Measurements from ENCODE around the gene GSE1. TPM values are rescaled to one million over a fixed set of nuclear protein-coding genes. Genes with fewer than 3 reads are reported as not detected.

Gene GSE1
- total and polyA plus RNA-seq, 4 donors, result 20.3 to 40.6 (median 30.7) TPM

GRCh38 chr16:85624646-85625045, 11.5 kb downstream of the GSE1 start:
- Histone ChIP-seq H3K9me3 (ENCODE audit: control insufficient read depth, insufficient read depth, low read length) (no peaks in the 10 kb centered on the region), H3K27ac (ENCODE audit: low read depth, low read length) (no peak overlapping the region), H3K4me1 (ENCODE audit: control insufficient read depth, insufficient read depth, low read length) (peaks cover 64% of the 10 kb centered on the region), H3K36me3 (ENCODE audit: control insufficient read depth, insufficient read depth, low read length) (peaks cover 39% of the 10 kb centered on the region), H3K27me3 (ENCODE audit: control insufficient read depth, insufficient read depth, low read length) (no peaks in the 10 kb centered on the region), H3K4me3 (ENCODE audit: low read depth, low read length) (no peak overlapping the region)
- WGBS (ENCODE audit: insufficient coverage), result 90% methylated on average over 15 of the region's 17 CpGs
- no peak for DNase-seq (ENCODE audit: low read depth in 4 of 6, low spot score in 6 of 6)

GRCh38 chr16:85625053-85625452, 11.9 kb downstream of the GSE1 start:
- no peak overlapping the region for H3K27ac ChIP-seq (ENCODE audit: low read depth, low read length)
- H3K27me3 ChIP-seq (ENCODE audit: control insufficient read depth, insufficient read depth, low read length), result no peaks in the 10 kb centered on the region
- DNase-seq (ENCODE audit: low read depth in 4 of 6, low spot score in 6 of 6), result peak in 1 of 6 donors; percentile 61
- H3K4me1 ChIP-seq (ENCODE audit: control insufficient read depth, insufficient read depth, low read length), result peaks cover 60% of the 10 kb centered on the region
- H3K36me3 ChIP-seq (ENCODE audit: control insufficient read depth, insufficient read depth, low read length), result peaks cover 39% of the 10 kb centered on the region
- H3K4me3 ChIP-seq (ENCODE audit: low read depth, low read length), result no peak overlapping the region
- WGBS (ENCODE audit: insufficient coverage), result 58% methylated on average over 27 of the region's 27 CpGs
- peaks cover 2% of the 10 kb centered on the region for H3K9me3 ChIP-seq (ENCODE audit: control insufficient read depth, insufficient read depth, low read length)

- no peaks in the 10 kb centered on the region for H3K27me3 ChIP-seq (ENCODE audit: control insufficient read depth, insufficient read depth, low read length)
- peaks cover 59% of the 10 kb centered on the region for H3K4me1 ChIP-seq (ENCODE audit: control insufficient read depth, insufficient read depth, low read length)
- WGBS (ENCODE audit: insufficient coverage), result 76% methylated on average over 16 of the region's 18 CpGs
- H3K4me3 ChIP-seq (ENCODE audit: low read depth, low read length), result no peak overlapping the region
- peaks cover 35% of the 10 kb centered on the region for H3K36me3 ChIP-seq (ENCODE audit: control insufficient read depth, insufficient read depth, low read length)
- H3K9me3 ChIP-seq (ENCODE audit: control insufficient read depth, insufficient read depth, low read length), result peaks cover 2% of the 10 kb centered on the region
- DNase-seq (ENCODE audit: low read depth in 4 of 6, low spot score in 6 of 6), result no peak
- no peak overlapping the region for H3K27ac ChIP-seq (ENCODE audit: low read depth, low read length)
Measured at GRCh38 chr16:85625485-85626117, 12.5 kb downstream of the GSE1 start.

- peaks cover 2% of the 10 kb centered on the region for H3K9me3 ChIP-seq (ENCODE audit: control insufficient read depth, insufficient read depth, low read length)
- WGBS (ENCODE audit: insufficient coverage), result 17% methylated on average over 23 of the region's 37 CpGs
- H3K27ac ChIP-seq (ENCODE audit: low read depth, low read length), result no peak overlapping the region
- peaks cover 61% of the 10 kb centered on the region for H3K4me1 ChIP-seq (ENCODE audit: control insufficient read depth, insufficient read depth, low read length)
- no peaks in the 10 kb centered on the region for H3K27me3 ChIP-seq (ENCODE audit: control insufficient read depth, insufficient read depth, low read length)
- no peak overlapping the region for H3K4me3 ChIP-seq (ENCODE audit: low read depth, low read length)
- peak in 2 of 6 donors; percentile 74 to 92 for DNase-seq (ENCODE audit: low read depth in 4 of 6, low spot score in 6 of 6)
- peaks cover 35% of the 10 kb centered on the region for H3K36me3 ChIP-seq (ENCODE audit: control insufficient read depth, insufficient read depth, low read length)
Measured at GRCh38 chr16:85626191-85626981, 13.3 kb downstream of the GSE1 start.

GRCh38 chr16:85627089-85627488, 14.0 kb downstream of the GSE1 start:
- H3K4me1 ChIP-seq (ENCODE audit: control insufficient read depth, insufficient read depth, low read length), result peaks cover 68% of the 10 kb centered on the region
- peaks cover 2% of the 10 kb centered on the region for H3K9me3 ChIP-seq (ENCODE audit: control insufficient read depth, insufficient read depth, low read length)
- DNase-seq (ENCODE audit: low read depth in 4 of 6, low spot score in 6 of 6), result no peak
- H3K36me3 ChIP-seq (ENCODE audit: control insufficient read depth, insufficient read depth, low read length), result peaks cover 41% of the 10 kb centered on the region
- H3K27me3 ChIP-seq (ENCODE audit: control insufficient read depth, insufficient read depth, low read length), result no peaks in the 10 kb centered on the region
- 42% methylated on average over 3 of the region's 8 CpGs for WGBS (ENCODE audit: insufficient coverage)
- H3K4me3 ChIP-seq (ENCODE audit: low read depth, low read length), result no peak overlapping the region
- H3K27ac ChIP-seq (ENCODE audit: low read depth, low read length), result no peak overlapping the region

GRCh38 chr16:85627526-85628264, 14.6 kb downstream of the GSE1 start:
- peak in 1 of 6 donors; percentile 49 for DNase-seq (ENCODE audit: low read depth in 4 of 6, low spot score in 6 of 6)
- peaks cover 2% of the 10 kb centered on the region for H3K9me3 ChIP-seq (ENCODE audit: control insufficient read depth, insufficient read depth, low read length)
- H3K36me3 ChIP-seq (ENCODE audit: control insufficient read depth, insufficient read depth, low read length), result peaks cover 43% of the 10 kb centered on the region
- H3K4me1 ChIP-seq (ENCODE audit: control insufficient read depth, insufficient read depth, low read length), result peaks cover 73% of the 10 kb centered on the region
- no peaks in the 10 kb centered on the region for H3K27me3 ChIP-seq (ENCODE audit: control insufficient read depth, insufficient read depth, low read length)
- H3K4me3 ChIP-seq (ENCODE audit: low read depth, low read length), result no peak overlapping the region
- no peak overlapping the region for H3K27ac ChIP-seq (ENCODE audit: low read depth, low read length)
- WGBS (ENCODE audit: insufficient coverage), result 56% methylated on average over 19 of the region's 30 CpGs

- peaks cover 48% of the 10 kb centered on the region for H3K36me3 ChIP-seq (ENCODE audit: control insufficient read depth, insufficient read depth, low read length)
- H3K4me3 ChIP-seq (ENCODE audit: low read depth, low read length), result no peak overlapping the region
- DNase-seq (ENCODE audit: low read depth in 4 of 6, low spot score in 6 of 6), result no peak
- H3K4me1 ChIP-seq (ENCODE audit: control insufficient read depth, insufficient read depth, low read length), result peaks cover 73% of the 10 kb centered on the region
- peaks cover 2% of the 10 kb centered on the region for H3K9me3 ChIP-seq (ENCODE audit: control insufficient read depth, insufficient read depth, low read length)
- H3K27me3 ChIP-seq (ENCODE audit: control insufficient read depth, insufficient read depth, low read length), result no peaks in the 10 kb centered on the region
- H3K27ac ChIP-seq (ENCODE audit: low read depth, low read length), result no peak overlapping the region
- WGBS (ENCODE audit: insufficient coverage), result 73% methylated on average over 5 of the region's 5 CpGs
Measured at GRCh38 chr16:85628265-85628556, 15.1 kb downstream of the GSE1 start.

GRCh38 chr16:85628645-85629044, 15.5 kb downstream of the GSE1 start:
- Histone ChIP-seq H3K4me3 (ENCODE audit: low read depth, low read length) (no peak overlapping the region), H3K4me1 (ENCODE audit: control insufficient read depth, insufficient read depth, low read length) (peaks cover 73% of the 10 kb centered on the region), H3K9me3 (ENCODE audit: control insufficient read depth, insufficient read depth, low read length) (peaks cover 2% of the 10 kb centered on the region), H3K27me3 (ENCODE audit: control insufficient read depth, insufficient read depth, low read length) (no peaks in the 10 kb centered on the region), H3K36me3 (ENCODE audit: control insufficient read depth, insufficient read depth, low read length) (peaks cover 48% of the 10 kb centered on the region), H3K27ac (ENCODE audit: low read depth, low read length) (no peak overlapping the region)
- peak in 1 of 6 donors; percentile 66 for DNase-seq (ENCODE audit: low read depth in 4 of 6, low spot score in 6 of 6)
- WGBS (ENCODE audit: insufficient coverage), result 76% methylated on average over 10 of the region's 14 CpGs

GRCh38 chr16:85629326-85629725, 16.2 kb downstream of the GSE1 start:
- Histone ChIP-seq H3K27ac (ENCODE audit: low read depth, low read length) (no peak overlapping the region), H3K9me3 (ENCODE audit: control insufficient read depth, insufficient read depth, low read length) (peaks cover 2% of the 10 kb centered on the region), H3K4me3 (ENCODE audit: low read depth, low read length) (no peak overlapping the region), H3K36me3 (ENCODE audit: control insufficient read depth, insufficient read depth, low read length) (peaks cover 48% of the 10 kb centered on the region), H3K27me3 (ENCODE audit: control insufficient read depth, insufficient read depth, low read length) (no peaks in the 10 kb centered on the region), H3K4me1 (ENCODE audit: control insufficient read depth, insufficient read depth, low read length) (peaks cover 73% of the 10 kb centered on the region)
- no peak for DNase-seq (ENCODE audit: low read depth in 4 of 6, low spot score in 6 of 6)
- WGBS (ENCODE audit: insufficient coverage), result 97% methylated on average over 10 of the region's 10 CpGs
